Stimulated activated CD8-positive, alpha-beta memory T cell treated with anti-CD3 and anti-CD28 coated beads, Interleukin-12 subunit alpha, Interleukin-12 subunit beta, amount 100 ng/mL, for 1 hour (primary cell): ENCODE results near the gene AKAP7.
A peak's percentile ranks its signal among the peaks of the same experiment; 100 is the strongest.
"Not testable (repeated sequence)": the region's sequence is repeated elsewhere in the genome, so short reads cannot be mapped to it uniquely, and the experiment has no call there.

Experiments used
- DNase-seq: peaks from one replicate; pipeline ENCODE4 v3.0.0-alpha.2; 2020; ENCODE audit warnings: low read depth

Gene AKAP7

DNA sequence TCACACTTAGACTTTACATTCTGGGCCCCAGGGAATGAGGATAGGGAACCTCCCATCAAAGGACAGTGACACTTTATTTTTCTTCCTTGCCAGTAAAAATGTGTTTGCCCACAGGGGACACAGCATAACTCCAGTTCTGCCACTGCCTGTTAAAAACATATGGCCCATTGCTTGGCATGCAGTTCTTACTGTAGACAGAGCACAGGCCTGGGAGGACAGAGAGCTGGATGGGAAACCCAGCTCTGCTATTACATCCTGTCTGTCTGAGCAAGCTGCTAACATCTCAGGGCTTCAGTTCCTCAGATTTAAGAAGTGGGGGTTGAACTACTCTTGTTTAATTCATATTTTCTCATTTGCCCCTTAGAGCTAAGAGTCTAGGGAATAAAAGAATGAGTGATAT is 120.2 kb downstream of the AKAP7 start:
- no peak for DNase-seq

DNA sequence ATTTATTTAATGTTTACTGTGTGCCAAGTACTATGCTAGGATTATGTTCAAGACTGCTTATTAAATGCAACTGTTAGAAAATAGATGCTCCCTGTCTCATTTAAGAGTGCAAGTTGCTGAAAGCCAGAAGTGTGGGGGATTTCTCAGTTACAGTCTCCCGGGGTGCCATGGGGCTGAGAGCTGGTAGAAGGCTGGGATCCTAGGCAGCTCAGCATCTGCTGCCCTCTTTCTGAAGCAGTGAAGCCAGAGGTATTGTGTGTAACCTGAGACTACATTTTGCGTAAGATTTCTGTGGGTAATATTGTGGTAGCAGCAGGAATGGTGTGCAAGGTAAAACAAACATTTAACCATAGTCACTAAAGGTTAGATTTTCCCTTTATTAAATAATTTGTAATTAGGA is 120.6 kb downstream of the AKAP7 start:
- no peak for DNase-seq

DNA sequence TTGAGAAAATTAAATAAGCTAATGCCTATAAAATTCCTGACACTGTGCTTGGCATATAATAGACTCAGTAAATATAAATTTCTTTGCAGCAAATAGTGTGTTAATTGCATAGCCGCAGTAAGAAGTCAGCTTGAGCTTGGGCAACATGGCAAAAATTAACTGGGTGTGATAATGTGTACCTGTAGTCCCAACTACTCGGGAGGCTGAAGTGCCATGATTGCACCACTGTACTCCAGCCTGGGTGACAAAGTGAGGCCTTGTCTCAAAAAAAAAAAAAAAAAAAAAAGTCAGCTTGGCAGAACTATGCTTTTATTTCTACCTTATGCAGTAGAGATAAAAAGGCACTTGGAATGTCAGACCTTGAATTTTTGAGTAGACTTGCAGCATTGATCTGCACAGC is 121.8 kb downstream of the AKAP7 start:
- no peak for DNase-seq

DNA sequence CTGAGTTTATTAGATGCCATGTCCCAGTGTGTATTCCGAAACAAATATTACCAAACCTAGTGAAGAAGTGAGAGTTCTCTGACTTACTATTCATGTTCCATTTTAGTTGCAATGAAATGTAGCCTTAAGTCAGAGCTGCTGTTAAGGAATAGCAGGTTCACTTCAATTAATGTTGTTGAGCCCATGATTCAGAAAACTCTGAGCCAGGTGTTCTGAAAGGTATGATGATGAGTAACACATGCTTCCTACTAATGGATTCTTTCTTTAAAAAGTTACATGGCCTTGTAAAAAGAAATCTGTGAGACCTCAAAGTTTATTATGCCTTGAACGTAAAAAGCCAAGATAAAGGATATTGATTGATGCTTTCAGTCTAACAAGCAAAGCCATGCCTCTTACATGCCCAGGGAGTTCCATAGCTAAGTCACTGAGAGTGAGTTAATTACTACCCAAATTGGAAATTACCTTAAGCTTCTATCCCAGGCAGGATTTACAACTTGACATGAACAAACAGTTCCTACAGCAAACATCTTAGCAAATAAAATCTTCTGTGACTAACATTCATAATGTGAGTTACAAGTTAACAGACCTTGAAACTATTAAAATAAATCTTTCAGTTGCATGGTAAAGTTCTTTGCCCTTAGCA is 122.9 kb downstream of the AKAP7 start:
- no peak for DNase-seq

DNA sequence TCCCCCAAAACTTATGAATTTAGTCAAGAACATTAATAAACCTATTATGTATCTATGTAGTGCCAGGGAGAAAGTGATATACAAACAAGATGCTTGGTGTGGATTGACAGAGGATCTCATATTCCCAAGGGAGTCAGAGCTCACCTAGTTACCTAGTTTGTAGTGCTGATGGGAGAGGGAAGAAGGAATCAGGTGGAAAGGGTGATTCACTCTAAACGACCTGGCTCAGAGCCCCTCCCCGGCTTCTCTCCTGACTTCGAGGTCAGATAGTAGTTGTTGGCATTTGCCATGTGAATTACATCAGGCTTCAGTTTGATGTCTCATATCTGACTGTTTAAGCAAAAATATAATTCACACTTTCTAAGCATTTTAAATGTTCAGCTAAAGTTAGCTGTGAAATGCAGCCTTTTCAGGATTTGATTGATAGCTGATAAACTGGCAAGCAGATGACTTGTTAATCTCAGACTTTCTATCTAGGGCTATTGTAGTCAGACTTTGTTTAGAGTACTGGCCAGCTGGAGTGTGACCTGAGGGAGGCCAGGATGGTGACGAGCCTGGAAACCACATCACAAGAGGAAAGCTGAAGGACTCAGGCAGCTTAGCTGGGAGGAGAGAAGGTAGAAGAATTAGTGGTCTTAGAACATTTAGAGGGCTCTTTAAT is 123.7 kb downstream of the AKAP7 start:
- DNase-seq, result no peak

- DNase-seq, result not testable (repeated sequence)
These were observed 125.7 kb downstream of the AKAP7 start for GRCh38 chr6:131260960-131261359.

DNA sequence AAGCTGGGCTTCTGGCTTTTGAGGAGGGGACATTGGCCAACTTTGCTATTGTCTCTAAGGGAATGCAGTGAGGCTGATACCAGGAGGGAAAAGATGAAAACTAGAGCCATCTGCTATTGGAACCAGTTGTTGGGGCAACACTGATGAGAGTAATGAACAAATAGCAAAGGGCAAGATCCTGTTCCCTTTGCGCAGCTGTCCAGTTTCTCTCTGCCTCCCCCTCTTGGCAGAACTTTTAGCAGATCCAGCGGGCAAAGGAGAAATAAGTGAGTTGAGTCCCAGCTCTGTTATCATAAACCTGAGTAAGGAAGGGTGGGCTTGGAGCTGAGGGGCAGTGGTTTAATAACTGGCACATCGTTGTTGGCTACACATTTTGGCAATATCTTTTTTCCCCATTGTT is 126.8 kb downstream of the AKAP7 start:
- DNase-seq, result no peak

- no peak for DNase-seq
These were observed 130.7 kb downstream of the AKAP7 start for GRCh38 chr6:131265939-131266338.

- DNase-seq, result no peak
These were observed 133.0 kb downstream of the AKAP7 start for GRCh38 chr6:131268303-131268702.

DNA sequence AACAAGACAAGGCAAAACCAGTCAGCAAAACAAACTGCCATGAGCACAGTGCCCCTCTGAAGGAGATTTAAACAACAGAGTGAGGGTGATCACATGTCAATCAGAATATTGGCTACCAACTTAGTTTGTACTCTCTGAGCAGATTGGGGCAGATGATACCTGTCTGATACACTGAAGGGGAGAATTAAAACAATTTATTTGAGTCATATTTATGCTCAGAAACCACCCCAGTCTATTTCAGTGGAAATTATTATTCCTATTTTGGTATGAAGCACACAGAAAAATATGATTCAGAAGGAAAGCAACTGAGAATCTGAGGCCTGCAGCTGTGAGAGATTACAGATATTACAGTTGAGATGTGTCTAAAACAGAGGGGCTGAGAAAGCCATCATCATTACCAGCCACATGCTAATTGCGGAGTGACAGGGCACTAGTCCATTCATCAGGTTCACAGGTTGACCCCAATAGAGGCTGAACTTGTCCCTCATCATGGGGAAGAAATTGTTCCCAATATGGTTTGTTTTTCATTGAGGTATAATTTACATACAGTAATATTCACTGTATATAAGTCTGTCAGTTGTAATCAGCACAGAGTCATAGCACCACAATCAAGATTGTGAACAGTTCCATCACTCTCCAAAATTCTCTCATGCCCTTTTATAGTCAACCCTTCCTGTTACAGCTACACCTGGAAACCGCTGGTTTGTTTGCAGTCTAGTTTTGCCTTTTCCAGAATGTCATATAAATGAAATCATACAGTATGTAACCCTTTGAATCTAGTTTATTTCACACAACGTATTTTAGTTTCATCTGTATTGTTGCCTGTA is 134.5 kb downstream of the AKAP7 start:
- DNase-seq, result no peak

DNA sequence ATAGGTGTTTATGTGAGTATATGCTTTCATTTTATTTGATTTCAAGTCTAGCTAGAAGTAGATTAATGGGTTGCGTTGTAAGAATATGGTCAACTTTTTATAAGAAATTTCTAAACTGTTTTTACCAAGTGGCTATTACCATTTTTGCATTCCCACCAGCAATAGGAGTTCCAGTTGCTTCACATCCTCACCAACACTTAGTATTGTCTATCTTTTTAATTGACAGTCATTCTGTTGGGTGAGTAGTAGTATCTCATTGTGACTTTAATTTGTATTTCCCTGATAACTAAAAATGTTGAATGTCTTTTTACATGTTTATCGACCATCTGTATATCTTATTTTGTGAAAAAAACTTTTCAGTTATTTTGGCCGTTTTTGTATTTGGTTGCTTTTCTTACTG is 135.3 kb downstream of the AKAP7 start:
- DNase-seq, result no peak

GRCh38 chr6:131275273-131275672 is 140.0 kb downstream of the AKAP7 start:
- no peak for DNase-seq

GRCh38 chr6:131277591-131277990 is 142.3 kb downstream of the AKAP7 start:
- no peak for DNase-seq

DNA sequence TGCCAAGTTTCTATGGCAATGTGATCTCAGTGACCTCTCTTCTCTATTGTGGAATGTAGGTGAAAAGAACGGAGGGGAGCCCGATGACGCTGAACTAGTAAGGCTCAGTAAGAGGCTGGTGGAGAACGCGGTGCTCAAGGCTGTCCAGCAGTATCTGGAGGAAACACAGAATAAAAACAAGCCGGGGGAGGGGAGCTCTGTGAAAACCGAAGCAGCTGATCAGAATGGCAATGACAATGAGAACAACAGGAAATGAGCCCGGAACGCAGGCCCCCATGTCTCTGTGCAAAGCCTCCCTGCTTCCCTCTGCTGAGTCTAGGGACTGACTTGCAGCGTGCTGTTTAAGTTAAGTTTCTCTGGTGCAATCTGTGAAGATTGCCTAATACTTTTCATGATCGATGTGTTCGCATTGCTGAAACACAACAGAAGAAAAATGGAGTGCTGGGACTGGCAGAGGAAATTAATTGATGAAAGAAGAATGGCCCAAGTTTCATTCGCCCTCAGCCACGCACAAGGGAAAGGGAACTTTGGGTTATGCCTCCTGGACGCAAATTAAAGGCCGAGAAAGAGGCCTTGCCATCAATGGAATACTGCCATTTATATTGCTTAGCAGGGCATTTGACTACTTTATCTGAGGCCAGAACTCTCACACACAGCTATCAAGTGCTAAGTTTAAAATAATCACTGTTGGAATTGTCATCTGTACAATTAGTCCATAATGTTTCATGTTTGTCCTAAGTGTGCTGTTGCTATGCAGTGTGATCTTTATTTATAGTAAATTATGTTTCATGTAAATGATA is 146.4 kb downstream of the AKAP7 start:
- DNase-seq, result peak; percentile 45

DNA sequence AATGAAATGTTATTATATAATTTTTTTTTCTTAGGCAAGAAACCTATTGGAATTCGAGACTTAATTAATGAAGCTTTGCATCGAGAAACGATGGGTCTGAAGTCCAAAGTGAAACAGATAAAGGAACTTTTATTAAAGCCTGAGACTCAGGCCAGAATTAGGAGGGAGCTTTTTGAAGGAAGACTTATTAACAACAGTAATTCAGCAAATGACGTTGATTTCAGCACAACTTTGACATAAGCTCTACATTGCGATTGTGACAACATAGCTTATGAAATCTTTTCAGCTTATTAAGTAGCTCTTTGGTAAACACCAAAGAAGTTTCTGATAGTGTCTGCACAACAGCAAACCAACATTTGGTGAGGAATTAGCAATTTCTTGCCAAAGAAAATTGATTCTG is 147.1 kb downstream of the AKAP7 start:
- no peak for DNase-seq

GRCh38 chr6:131283466-131284175 is 148.4 kb downstream of the AKAP7 start:
- DNase-seq, result no peak

DNA sequence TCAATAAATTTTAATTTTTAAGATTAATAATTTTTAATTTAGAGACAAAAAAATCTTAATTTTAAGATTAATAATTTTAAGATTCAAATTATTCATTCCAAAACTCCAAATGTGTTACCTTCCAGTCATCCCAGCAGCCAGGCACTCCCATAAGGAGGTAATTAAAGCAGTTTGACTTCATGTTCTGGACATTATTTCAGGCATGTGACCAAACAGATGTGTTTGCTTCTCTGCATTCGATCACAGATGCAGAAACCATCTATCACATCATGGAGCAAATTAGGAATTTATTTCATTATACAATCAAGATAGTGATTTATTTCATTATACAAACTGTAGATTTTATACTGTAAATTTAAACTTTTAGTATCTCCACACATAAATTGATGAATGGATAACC is 150.3 kb downstream of the AKAP7 start:
- no peak for DNase-seq

GRCh38 chr6:131286469-131287040 is 151.3 kb downstream of the AKAP7 start:
- DNase-seq, result no peak

GRCh38 chr6:131288214-131288613 is 152.9 kb downstream of the AKAP7 start:
- no peak for DNase-seq

DNA sequence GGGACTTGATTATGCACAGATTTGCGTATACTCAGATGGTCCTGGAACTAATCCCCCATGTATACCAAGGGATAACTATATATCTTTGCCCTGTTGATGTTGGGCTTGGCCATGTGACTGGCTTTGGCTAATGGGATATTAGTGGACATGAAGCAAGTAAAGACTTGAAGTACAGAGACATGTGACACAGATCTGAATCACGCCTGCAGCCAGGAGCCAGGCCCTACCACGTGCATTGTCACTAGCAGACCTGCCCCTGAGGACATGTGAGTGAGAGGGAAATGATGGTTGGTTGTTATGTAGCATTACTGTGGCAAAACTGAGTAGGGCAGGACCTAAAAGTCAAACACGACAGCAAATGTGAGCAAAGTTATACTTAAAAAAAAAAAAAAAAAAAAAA is 155.7 kb downstream of the AKAP7 start:
- no peak for DNase-seq
